ENCODE measurements around the gene AOPEP.

AOPEP gene

DNA sequence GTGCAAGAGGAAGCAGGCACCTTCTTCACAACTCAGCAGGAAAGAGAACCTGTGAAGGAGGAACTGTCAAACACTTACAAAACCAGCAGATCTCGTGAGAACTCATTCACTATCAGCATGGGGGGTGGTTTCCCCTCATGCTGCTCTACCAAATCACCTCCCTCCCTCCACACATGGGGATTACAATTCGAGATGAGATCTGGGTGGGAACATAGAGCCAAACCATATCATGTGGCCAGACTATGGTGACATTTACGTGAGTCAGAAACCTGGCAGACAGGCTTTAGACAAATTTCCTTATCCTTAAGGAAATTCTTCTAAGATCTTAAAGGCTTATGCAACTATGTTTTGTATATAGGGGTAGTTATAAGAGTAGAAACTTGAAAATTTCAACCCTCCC, 8.7 kb upstream of the AOPEP start:
- DNase-seq: no peak

GRCh38 chr9:94718936-94719335, 7.6 kb upstream of the AOPEP start:
- no peak for DNase-seq

DNA sequence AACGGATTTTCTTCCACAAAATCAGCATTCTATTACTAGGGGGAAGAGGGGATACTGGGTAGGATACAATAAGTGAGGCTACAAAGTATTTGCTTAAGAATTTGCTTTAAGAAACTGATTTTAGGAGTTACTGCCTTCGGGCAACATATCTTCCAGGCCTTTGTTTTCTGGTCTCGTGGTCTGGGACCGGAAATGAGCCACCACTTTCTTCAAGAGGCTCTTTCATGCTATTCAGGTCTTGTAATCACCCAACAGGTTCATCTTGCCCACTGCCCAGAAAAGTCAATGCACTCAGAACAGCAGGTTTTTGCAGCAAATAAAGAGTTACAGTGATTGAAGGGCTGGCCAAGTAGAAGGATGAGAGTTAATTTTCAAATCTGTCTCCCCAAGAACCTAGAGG, 6.6 kb upstream of the AOPEP start:
- no peak for DNase-seq

DNA sequence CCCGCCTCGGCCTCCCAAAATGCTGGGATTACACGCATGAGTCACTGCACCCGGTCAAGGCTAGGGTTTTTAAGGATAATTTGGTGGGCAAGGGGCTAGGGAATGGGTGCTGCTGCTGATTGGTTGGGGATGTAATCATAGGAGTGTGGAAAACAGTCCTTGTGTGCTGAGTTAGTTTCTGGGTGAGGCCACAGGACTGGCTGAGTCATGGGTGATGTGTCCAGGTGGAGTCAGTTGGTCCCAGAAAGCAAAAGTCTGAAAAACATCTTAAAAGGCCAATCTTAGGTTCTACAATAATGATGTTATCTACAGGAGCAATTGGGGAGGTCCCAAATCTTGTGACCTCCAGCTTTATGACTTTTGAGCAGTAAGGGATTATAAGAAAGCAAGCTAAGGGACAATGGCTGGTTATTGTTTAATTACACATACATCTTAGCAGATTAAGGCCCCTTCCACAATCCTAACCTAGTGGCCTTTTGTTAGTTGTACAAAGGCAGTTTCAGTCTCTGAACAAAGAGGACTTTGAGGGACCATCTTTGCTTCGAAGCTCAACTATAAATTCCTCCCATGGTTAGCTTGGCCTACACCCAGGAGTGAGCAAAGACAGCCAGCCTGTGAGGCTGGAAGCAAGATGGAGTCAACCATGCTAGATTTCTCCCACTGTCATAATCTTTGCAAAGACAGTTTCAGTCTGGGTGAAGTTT, 5.5 kb upstream of the AOPEP start:
- DNase-seq: no peak

DNA sequence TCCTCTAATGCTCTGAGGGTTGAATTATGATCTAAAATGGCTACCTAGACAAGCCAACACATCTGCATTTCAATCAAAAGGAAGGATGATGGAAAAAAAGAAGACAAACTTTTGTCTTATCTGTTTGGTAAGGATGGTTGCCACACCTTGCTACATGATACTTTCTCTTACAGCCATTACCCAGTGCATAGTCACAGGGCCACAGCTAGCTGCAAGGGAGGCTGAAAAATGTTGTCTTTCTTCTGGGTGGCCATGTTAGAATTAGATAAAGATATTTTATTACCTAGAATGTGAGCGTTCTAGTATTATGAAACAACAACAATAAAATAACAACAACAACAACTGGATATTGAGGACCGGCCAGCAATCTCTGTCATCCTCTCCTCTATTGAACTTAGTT, 4.7 kb upstream of the AOPEP start:
- DNase-seq: no peak

DNA sequence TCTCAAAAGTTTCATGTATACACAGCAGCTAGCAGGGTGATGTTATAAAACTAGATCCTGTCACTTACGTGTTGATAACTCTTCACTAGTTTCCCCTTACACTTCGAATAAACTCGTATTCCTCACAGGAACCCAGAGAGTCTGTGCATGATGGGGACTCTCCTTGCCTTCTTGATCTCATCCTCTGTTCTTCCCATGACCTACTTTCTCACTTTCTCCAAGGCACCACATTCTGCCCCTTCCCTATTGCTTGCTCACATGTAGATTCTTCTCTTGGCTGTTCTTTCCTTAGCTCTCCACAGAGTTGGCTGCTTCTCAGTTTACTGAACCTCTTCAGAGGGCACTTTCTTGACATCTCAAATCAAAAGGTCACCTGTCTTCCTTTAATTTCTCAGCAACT, 1.2 kb upstream of the AOPEP start:
- DNase-seq: no peak

DNA sequence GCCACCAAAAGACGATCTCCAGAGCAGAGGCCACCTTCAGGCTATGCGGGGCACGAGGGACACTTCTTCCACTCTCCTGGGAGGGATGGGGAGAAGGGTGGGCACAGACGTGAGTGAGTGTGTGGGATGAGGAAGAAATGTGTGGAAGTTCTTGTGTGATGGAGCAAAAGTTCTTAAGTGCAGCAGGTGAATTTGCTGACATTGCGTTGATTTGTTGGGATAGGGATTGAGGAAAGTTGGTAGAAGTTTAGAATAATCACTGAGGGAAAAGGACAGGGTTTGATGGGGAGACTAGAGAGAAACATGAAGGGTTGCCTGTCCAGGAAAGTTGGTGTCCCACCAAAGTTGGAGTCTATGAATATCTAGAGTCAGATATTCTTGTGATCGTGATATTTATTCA, 2.2 kb downstream of the AOPEP start:
- no peak for DNase-seq

- no peak for DNase-seq
Measured at GRCh38 chr9:94729199-94729598, 2.7 kb downstream of the AOPEP start.

GRCh38 chr9:94734054-94734754, 7.7 kb downstream of the AOPEP start:
- no peak for DNase-seq

DNA sequence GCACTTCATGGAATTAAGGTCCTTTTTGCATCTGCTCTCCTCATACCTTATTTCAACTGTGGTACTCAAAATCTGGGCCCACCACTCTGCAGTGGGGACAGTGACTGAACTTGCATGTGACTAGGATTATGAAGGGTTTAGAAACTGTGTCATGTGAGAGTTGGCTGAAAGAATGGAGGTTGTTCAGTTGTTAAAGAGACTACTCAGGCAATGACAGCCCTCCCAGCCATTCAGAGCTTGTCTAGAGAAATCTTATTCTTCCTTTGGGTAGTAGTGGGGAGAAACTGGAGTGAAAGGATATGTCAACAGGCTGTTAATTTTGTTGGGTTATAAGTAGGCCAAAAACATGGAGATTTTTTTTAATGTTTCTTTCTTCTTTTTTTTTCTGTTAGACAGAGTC, 10.3 kb downstream of the AOPEP start:
- no peak for DNase-seq

DNA sequence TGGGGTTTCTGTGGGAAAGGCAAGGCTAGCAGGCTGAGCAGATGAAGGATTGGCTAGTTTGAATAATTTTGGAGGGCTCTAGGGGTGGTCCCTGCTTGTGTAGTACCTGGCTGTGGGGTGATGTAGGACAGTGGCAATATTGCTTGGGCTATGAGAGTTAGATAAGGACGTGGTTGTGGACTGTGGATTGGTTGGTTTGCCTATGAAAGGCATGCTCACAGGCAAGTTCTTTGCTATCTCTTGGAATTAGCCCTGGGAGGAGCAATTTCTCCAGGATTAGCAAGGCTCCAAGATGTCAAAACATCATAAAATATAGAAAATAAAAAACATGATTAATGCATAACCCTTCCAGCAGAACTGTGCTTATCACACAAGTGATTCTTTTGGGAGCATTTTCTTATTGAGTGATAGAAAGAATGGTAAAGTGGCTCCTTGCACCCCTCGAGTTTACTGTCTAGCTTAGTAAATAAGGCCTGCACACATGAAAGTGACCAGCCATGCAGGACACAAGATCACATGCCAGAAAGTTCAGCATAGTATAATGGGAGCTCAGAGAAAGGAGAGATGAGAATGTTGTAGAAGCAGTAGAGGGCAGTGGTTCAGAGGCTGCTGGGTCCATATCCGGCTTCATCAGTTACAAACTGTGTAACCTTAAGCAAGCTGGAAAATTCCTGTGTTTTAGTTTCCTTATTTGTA, 13.8 kb downstream of the AOPEP start:
- no peak for DNase-seq

DNA sequence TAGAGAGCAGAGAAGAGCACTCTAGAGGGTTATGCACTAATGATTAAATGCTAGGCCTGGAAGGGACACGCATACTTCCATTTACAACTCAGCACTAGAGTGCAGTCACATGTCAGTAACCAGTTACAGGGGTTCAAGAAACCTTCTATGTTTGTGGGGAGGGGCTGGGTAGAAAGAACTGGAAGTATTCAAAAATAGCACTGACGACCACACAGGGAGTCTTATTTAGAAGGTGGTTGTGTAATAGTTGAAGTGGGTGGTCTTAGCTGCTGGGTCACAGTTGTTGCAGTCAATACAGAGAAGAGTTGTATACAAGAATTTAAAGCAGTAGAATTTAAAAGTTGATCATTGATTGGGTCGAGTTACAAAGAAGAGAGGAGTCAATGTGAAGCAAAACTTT, 15.4 kb downstream of the AOPEP start:
- no peak for DNase-seq

DNA sequence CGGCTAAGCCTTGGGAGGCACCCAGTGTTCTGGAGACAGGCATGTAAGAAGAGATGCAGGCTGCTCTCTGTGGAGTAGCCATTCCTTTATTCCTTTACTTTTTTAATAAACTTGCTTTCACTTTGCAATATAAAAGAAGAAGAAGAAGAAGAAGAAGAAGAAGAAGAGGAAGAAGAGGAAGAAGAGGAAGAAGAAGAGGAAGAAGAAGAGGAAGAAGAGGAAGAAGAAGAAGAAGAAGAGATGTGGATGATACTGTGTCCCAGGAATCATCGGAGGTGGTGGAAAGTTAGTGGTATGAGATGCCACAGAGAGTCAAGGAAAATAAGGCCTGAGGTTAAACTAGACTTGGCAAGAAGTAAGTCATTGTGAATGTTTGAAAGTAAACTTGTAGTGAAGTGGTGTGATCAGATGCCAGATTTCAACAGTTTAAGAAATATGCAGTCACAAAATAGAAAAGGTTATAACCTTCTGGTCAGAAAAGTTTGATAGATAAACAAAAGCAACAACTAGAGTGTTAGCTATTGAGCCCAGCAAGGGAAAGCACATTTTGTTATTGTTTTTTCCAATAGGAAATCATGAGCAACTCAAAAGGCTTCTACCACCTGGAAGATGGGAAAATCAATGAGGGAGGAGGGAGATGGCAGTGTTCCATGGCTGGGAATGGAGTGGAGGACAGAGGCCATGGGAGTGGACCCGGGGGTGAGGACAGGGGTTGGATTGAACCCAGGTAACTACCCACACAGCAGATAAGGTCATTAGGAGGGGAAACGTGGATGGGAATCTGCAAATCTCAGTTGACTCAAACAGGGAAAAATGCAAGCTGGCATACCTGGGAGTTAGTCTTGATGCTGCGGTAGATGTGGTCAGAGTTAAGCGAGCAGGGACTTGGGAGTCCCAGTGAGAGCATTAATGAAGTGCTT, 16.8 kb downstream of the AOPEP start:
- no peak for DNase-seq

DNA sequence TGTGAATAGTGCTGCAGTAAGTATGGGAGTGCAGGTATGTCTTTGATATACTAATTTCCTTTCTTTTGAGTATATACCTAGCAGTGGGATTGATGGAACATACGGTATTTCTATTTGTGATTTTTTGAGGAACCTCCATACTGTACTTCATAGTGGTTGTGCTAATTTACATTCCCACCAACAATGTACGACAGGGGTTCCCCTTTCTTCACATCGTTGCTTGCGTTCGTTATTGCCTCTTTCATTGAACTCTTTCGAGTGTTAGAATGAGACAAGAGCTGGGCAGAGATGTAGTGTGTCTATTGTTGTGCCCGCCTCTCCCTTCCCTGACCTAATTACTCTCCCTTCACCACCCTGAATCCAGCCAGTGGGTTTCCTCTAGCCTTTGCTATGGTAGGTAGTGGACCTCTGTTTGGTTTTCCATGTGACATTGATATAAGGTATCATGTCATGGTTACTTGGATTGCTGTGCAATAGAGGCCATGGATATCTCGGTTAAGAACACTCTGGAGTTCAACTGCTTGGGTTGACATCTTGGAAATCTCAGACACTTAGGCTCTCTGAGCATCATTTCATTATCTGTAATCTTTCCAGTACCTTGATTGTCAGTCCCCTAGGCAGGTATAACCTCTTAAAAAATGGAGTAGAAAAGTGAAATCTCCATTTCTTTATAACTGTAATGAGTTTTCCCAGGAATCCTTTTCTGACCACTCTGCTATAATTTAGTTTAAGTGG, 19.5 kb downstream of the AOPEP start:
- no peak for DNase-seq

DNA sequence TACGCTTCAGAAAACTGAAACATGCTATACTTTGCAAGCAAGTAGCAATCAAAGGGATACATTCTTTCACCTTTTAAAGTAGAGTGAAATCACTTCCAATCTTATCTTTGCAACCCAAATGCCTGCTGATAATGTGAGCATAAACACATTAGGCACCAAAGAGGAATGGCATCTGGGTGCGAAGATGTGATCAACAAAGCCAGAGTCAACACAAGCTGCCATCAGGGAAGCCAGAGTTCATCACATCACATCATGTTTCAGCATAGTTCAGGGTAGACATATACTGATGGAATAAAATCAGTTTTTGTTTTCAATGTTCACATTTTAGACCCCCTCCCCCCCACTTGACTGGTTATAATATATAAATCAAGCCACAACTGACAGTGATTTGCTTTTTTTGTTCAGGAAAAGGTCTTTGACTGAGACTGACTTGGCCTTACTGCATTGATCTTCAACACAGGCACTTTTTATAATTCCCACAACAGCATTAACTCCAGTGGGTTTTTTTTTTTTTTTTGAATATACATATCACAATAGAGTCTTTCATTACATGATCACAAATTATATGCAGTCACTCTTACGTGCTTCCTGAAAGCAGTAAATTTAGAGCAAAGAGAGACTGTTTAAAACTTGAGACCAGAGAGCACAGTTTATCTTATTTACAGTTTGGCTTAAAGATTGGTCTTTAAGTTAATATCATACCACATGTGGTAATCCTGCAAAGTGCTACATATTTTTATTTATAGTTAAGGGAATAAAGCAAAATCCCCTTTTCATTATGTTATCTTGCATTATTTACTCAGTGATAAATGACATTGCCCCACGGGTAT, 20.3 kb downstream of the AOPEP start:
- DNase-seq: no peak

GRCh38 chr9:94754976-94755475, 28.5 kb downstream of the AOPEP start:
- DNase-seq: peak; percentile 36

- DNase-seq: no peak
Measured at GRCh38 chr9:94757158-94757557, 30.7 kb downstream of the AOPEP start.

- DNase-seq: no peak
Measured at GRCh38 chr9:94758031-94758430, 31.5 kb downstream of the AOPEP start.

GRCh38 chr9:94758880-94759279, 32.4 kb downstream of the AOPEP start:
- no peak for DNase-seq

GRCh38 chr9:94760010-94760409, 33.5 kb downstream of the AOPEP start:
- no peak for DNase-seq

DNA sequence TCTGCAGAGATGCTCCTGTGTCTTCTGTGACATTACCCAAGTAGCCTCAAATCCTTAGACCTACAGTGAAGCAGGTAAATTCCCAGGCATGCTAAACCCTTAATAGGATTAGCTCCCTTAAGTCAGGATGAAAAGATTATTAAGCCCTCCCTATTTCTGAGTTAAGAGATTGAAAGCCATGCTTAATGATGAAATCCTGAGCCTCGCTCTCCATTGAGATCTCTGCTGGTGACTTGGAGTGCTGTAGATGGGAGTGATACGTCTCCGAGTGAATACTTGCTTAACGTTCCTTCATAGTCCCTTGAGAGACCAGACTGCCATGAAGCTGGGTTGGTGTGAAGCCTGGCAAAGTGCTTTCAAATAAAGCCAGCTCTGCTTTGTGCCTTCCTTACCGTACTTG, 34.2 kb downstream of the AOPEP start:
- no peak for DNase-seq

Data from femur (tissue), 1 donor.